ENCODE results near the gene CCDC86.

CCDC86 gene

DNA sequence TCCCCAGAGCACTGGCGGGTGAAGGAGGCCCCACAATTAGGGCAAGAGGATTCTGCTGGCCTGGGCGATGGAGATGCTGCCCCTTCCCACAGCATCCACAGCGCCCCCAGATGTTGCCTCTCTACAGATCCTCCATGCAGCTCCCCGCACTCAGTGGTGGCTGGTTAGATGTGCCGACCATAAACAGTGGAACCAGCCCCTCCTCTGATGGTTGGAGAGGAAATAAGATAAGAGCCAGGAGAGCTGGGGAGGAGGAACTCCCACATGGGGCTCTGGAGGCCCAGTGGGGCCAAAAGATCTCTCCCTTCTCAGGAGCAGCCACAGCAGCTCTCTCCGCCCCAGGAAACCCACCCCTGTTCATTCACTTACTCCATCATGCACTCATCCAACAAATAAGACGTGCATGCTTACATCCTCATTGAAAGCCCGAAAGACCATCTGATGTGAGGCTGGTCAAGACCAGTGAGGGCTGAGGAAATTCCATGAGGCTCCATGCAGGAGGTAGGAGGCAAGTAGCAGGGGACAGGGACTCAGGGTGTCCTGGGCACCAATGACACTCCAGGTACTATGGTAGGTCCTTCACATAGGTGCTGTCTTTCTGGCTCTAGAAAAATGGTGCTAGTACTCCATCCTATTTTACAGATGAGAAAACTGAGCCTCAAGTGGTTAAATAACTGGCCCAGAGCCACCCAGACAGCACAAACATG, 12.4 kb downstream of the CCDC86 start:
- DNase-seq, result no peak

DNA sequence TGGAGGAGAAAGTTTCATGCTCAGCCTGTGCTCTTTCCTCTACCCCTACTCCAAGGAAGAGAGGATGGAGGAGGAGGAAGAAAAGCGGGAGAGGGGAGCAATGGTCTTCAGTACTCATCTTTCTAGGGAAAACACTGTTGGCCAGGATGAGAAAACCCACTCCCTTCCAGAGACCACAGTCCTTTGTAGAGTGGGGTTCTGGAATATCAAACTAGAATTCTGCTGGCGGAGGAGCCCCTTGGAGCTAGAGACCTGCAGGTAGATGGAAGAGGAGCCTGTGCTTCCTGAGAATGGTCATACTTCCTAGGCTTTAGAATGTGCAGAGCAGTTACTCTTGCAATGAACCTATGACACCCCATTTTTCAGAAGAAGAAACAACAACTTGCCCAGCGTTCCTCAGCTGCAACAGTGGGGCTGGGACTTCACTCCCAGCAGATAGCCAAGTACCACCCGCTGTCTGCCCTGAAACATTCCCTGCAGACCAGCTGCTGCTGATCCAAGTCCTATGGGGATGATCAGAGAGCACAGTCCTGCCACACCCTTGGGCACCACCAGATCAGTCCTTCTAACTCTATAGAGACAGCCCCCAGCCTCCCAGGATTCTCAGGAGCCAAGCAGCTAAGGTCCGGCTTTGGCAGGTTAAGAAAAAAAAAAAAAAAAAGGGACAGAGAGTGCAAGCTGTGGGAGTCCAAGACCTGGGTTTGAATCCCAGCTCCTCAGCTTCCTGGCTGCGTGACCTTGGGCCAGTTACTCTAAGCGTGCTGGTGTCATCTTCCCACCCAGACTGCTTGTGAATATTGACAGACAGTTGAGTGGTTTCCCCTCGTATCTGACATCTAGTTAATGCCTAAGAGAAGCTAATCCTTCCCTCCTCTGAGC, 13.2 kb downstream of the CCDC86 start:
- no peak for DNase-seq

DNA sequence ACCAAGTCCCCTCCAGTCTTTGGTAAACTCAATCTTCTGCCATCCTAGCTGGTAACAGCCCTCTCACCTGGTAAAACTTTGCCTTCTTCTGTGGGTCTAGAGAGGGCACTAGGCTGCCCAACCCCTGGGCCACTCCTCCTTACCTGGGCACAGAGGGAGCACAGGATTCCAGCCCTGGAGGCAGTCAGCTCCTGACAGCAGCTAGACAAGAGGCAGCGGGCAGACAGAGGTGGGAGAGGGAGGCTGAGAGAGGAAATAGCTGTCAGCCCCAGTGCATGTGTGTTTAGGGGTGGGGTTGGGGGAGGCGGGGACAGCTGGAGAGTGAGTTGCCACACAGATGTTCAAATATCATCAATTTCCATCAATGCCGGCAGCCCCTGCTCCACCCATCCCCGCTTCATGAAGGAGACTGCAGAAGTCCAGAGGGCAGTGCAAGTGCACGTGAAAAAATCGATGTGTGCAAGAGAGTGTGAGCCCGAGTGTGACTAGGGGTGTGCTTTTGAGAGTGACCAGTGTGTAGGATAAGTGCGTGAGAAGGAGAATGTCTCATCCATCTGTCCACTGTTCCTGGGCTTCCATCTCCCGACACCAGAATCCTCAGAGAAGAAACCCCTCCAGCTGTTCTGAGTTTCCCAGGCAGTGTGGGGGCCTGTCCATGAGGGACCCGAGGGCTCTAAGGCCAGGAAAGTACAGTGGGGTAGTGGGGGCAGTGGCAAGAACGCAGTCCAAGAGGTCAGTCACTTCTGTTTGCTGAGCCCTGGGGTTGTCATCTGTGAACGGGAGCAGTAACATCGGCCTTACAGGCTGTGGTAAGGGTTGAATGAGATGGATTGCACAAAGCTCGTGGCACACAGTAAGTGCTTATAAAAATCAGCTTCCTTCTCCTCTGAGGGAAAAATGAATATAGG, 14.1 kb downstream of the CCDC86 start, which contains the start of gene PTGDR2:
Gene PTGDR2, minus strand, starts transcription at position 225 of the 908 bp plus-strand sequence. CDS start 2,228 bp downstream, outside the sequence.
- DNase-seq, result no peak

DNA sequence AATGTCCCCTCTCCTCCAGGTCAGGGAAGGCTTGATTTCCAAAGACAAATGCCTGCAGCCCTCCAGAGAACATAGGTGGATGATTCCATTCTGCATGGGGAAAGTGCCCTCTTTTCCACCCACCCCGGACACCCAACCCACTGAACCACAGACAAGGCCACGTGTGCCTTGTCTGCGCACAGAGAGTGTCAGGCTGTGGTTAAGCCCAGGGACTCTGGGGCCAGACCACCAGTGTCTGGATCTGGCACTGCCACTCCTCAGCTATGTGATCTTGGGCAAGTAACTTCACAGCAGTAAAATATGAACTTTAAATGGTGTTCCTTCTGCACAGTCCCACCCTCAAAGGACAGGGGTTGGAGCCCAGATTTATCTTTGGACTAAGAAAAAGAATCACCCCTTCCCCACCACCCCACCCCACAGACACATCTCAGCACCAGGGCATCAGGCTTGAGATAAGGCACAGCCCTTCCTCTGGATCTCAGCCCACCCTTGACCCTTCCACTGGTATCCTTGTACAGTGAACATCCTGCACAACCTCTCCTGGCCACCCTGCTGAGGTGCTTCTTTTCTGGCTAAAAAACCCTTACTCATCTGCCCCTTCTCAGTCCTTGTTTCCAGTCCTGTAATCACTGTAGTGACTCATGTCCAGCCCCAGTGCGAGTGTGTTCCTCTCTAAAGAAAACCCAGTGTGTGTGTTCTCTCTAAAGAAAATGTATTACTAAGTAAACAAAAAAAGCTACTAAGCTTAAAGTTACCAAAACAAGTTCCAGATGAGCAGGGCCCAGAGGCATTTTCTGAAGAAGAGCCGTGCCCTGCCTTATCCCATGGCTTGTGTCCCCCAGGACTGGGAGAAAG, 15.7 kb downstream of the CCDC86 start:
- no peak for DNase-seq

DNA sequence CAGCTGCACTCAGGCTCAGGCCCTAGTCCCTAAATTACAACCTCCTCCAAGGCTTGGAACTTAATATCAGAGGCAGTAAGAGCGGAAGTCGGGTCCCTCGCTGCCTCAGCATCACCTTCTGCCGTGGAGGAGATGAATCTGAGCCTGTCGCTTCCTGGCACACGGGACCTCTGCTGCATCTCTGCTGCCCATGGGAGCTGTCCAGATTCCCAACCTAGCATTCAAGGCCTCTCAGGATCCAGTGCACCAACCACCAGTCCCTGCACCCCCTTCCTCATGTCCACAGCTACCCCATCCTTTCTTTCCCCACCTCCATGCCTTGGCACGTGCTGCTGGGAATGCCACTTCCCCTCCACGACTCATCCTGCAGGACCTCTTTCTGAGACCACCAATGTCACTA, 16.3 kb downstream of the CCDC86 start:
- no peak for DNase-seq

DNA sequence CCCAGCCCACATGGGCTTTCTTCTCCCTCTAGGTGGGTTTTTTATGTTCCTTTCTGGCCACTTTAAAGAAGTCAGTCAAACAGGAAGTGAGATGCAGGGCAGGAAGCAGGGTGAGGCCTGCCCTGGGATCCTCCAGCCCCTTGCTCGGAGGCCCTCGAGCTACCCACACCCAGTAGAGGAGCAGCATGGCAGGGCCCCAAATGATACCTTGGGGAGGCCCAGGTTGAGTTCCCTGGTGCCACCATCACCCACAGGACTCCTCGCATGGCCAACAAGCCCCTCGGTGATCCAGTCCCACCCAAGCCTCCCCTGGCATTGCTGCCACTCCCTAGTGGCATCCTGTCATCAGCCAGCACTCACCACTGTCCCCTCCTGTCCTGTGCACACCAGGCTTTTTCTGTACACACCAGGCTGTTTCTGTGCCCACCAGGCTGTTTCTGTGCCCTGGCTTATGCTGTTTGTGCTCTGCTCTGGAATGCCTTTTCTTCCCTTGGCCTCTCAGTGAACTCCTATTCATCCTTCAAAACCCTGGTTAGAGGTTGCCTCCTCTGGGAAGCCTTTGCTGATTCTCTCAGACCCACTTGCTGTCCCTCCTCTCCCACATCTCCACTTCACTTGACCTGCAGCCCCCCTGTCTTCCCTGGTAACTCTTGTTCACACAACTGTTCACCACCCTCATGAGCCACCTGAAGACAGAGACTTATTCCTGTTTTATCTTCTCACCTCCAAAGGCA, 17.0 kb downstream of the CCDC86 start:
- no peak for DNase-seq

DNA sequence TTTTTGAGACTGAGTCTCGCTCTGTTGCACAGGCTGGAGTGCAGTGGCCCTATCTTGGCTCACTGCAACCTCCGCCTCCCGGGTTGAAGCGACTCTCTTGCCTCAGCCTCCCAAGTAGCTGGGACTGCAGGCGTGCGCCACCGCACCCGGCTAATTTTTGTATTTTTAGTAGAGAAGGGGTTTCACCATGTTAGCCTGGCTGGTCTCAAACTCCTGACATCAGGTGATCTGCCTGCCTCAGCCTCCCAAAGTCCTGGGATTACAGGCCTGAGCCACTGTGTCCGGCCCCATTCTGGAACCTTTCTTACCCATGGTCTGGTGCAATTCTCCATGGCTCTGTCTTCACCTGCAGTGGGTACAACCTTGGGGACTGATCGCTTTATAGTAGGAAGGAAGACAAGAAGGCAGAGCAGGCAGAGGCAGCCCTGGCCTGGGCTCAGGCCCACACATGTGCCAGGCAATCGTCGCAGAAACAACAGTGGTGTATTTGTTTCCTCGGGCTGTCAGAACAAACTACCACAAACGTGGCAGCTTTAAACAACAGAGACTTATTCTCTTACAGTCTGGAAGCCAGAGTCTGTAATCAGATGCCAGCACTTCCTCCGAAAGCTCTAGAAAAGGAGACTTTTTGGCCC, 17.8 kb downstream of the CCDC86 start:
- DNase-seq, result no peak

DNA sequence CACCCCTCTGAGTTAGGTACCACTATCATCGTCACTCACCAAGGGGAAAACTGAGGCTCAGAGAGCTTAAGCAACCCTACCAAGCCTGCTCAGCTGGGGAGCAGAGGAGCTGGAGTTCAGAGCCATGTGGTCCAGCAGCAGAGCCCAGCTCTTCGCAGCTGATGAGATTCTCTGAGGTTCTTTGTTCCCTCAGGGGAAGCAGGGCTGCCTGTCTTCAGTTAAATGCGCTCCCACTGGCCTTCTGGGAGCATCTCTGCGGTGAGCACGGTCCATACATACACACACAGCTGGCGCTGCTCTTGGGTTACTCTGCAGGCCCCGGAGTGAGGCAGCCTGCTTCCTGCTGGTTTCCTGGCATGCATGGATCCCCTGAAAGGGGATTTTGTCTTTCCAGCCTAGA, 19.0 kb downstream of the CCDC86 start:
- no peak for DNase-seq

DNA sequence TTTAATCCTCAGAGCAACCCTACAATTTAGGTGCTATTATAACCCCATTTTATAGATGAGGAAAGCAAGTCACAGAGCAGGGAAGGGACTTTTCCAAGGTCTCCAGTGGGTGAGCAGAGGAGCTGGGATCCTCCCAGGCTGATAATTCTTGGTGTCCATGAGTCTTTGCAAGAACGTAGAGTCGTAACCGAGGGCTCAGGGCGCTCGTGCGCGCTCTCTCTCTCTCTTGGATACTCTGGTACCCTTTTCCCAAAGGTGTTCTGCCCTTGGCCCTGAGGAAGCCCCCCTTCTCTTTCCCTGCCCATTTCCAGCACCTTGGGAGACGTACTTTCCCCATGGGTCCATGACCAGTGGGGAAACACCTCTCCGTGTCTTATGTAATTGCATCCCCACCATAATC, 20.3 kb downstream of the CCDC86 start:
- no peak for DNase-seq

DNA sequence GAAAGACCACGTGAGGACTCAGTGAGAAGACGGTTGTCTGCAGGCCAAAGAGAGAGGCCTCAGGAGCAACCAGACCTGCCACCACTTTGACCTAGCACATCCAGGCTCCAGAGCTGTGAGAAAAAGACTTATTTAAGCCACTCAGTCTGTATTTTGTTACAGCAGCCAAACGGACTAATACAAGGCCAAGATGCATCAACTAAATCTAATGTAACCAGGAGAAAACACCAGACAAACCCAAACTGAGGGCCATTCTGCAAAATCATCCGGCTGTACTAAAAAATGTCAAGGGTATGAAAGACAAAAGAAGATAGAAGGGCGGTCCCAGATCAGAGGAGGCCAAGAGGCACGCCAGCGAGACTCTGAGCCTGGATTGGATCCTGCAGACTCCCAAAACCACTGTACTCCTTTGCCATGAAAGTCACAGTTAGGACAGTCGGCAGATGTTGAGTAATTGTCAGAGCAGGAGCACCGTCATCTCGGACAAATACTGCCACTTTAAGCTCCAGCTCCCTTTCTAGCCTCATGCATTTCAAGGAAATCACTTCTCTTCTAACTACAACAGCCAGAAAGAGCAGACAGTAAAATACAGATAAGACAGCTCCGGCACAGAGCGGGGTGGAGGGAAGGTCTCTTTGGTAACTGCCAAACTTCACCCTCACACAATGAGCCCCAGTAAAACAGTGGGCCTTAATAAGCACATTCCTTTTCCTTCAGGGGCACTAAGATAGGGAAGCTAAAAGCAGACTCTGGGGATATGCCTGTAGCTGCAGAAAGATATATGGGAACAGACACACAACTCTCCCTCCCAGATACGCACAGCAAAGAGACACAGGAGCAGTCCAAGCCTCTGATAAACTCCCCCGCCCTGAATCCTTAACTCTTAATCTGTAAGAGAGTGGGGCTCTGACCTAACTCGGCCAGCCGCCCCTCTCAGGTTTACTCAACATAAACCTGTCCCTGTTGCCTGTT, 21.9 kb downstream of the CCDC86 start:
- DNase-seq, result no peak

DNA sequence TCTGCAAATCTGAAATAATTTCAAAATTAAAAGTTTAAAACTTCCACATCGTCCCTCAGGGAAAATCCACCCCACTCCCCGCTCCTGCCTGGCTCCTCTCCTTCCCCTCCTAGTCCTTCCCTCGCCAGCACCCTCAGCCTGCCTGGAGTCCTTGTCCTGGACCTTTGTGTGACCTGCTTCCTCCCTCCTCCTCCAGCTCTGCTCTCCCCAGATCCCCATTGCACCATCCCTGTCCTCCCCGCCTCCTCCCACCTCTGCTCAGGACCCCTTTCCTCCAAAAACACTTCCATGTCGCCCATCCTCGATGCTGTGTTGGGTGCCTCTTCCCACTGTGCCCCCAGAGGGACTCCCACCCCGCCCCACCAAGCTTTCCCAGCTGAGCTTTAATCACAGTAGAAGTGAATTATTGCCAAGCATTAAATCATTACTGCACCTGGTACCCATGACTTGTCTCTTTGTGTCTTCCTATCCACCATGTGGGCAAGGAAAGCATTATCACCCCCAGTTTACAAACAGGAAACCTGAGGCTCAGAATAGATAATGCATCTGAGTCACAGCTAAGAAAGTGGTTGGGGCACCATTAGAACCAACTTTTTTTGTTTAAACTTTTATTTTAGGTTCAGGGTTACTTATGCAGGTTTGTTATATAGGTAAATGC, 23.1 kb downstream of the CCDC86 start:
- DNase-seq, result no peak

DNA sequence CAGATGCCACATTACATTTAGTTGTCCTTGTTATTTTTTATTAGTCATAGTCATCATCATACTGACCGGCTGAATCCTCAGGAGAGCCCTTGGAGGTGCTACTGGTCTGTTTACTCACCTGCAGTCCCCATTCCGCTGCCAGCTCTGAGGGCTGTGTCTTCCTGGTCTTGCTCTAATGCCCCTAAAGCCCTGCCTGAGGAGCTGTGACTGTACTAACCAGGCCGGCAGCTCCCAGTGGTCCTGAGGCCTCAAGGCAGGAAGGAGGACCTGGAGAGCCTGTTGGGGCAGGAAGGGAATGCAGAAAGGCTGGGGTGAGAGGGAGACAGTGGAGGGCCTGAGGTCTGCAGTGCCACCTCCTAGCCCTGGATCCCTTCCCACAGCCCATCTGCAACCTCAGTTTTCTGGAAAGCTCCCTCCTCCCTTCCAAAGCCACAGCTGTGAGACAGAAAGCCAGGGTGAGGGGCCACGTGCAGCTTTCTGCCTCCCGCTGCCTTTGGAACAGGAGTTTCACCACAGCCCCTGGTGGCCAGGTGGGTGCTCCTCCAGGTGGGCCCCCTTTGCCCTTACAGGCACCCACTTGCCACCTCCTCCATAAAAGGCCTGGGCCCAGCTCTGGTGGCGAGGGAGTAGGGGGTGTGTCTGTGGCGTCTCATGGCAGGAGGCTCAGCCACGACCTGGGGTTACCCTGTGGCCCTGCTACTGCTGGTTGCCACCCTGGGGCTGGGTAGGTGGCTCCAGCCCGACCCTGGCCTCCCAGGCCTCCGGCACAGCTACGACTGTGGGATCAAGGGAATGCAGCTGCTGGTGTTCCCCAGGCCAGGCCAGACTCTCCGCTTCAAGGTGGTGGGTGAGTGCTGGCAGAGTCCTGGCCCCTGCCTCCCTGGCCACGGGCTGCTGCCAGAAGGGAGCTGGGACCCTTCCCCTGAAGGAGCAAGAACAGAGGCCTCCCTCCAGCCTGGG, 25.3 kb downstream of the CCDC86 start, which contains the start of gene ZP1:
Gene ZP1, plus strand, starts transcription at position 632 of the 960 bp plus-strand sequence. Its CDS starts 20 bp downstream, at position 652.
- peak; percentile 41 for DNase-seq

DNA sequence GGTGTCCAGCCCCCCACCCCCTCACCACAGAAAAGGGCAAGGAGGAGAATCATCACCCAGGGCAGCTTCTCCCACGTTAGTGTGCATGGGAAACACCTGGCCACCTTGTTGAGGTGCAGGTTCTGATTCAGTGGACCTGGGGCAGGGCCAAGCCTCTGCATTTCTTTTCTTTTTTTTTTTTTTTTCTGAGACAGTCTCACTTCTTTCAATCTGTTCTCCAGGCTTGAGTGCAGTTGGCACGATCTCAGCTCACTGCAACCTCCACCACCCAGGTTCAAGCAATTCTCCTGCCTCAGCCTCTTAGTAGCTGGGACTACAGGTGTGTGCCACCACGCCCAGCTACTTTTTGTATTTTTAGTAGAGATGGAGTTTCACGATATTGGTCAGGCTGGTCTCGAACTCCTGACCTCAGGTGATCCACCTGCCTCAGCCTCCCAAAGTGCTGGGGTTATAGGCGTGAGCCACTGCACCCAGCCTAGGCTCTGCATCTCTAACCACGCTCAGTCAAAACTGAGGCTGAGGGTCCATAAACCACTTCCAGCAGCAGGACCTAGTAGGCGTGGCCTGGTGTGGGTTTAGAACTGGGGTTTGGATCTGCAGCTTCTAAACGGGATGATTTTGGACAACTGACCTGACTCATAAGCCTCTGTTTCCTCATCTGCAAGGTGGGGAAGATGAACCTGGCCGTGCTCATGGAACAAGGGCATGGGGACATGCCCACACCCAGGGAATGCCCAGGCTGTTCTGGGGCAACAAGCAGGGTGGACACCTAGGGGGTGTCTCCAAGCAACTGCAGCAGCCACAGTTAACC, 26.2 kb downstream of the CCDC86 start:
- DNase-seq, result no peak

DNA sequence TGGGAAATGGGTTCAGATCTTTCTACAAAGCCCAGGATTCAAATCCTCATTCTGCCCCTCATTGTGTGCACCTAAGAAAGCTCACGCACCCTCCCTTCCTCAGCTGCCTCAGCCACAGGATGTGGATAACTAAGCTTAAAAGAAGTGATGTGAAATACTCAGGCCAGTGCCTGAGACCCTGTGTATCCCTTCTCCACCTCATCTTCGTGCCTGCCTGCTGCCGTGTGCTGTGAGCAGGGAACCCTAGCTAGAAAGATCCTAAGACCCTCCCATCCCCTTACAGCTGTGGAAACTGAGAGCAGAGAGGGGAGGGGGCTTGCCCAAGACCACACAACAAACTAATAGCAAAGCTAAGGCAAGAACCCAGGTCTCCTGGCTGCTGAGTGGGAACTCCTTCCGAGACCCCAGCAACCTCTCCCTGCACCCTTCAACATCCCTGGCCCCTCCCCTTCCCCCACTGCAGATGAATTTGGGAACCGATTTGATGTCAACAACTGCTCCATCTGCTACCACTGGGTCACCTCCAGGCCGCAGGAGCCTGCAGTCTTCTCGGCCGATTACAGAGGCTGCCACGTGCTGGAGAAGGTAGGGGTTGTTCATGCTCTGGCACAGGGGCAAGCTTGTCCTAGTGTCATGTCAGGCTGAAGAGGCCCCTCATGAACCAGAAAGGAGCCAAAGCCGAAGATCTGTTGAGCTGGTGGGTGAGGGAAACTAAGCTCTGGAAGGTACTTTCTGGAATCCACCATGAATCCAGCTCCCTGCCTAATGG, 27.0 kb downstream of the CCDC86 start:
- DNase-seq, result no peak

DNA sequence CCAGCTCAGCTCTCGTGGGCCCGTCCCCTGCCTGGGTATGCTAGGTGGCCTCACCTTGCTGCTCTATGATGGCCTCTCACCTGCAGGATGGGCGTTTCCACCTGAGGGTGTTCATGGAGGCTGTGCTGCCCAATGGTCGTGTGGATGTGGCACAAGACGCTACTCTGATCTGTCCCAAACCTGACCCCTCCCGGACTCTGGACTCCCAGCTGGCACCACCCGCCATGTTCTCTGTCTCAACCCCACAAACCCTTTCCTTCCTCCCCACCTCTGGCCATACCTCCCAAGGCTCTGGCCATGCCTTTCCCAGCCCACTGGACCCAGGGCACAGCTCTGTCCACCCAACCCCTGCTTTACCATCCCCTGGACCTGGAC, 27.5 kb downstream of the CCDC86 start:
- DNase-seq, result no peak

DNA sequence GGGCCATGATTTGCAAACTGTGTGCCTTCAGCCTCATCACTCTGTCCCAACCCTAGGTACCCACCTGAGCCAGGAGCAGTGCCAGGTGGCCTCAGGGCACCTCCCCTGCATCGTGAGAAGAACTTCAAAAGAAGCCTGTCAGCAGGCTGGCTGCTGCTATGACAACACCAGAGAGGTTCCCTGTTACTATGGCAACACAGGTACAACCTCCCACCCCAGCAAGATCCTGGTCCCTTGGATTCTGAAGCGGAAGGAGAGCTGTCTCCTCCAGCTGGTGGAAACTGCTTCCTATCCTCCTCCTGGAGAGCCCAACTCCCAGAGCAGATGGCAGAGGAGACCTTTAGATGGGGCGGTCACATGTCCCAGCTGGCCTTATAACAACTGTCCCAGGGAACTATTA, 28.4 kb downstream of the CCDC86 start:
- no peak for DNase-seq
